WTC11 (cell line): ENCODE data around the gene SSU72. TPM values are rescaled to one million over a fixed set of nuclear protein-coding genes. Genes with fewer than 3 reads are reported as not detected.

Experiments used
- ATAC-seq: fragments of 200-7000 bp; cut with Tn5 transposase; 2 replicates; pipeline ENCODE4 v1.10.0; 2021; ENCODE audit warnings: mild to moderate bottlenecking, moderate library complexity
- CTCF ChIA-PET: fragments of 300-600 bp; sonication (Branson Sonifier 250); formaldehyde crosslinking; loops from one replicate; lab custom pipeline; 2021; ENCODE audit warnings: antibody characterized with exemption; lab: Charles Lee
- POLR2A ChIA-PET: fragments of 350-600 bp; sonication (Branson Sonifier 250); formaldehyde crosslinking; loops from one replicate; lab custom pipeline; 2021; ENCODE audit warnings: antibody characterized with exemption; lab: Charles Lee
- DNase-seq: peaks from one replicate; pipeline ENCODE4 v3.0.0; 2021; ENCODE audit warnings: low spot score
- H3K27ac Mint-ChIP-seq: 2 replicates; pipeline ENCODE4 v1.8.0; 2021; ENCODE audit warnings: mixed read lengths
- H3K27me3 Mint-ChIP-seq: 2 replicates; pipeline ENCODE4 v1.8.0; 2021; ENCODE audit warnings: low read depth, mild to moderate bottlenecking, moderate library complexity, mixed read lengths
- H3K36me3 Mint-ChIP-seq: 2 replicates; pipeline ENCODE4 v1.8.0; 2021; ENCODE audit warnings: mixed read lengths
- H3K4me1 Mint-ChIP-seq: 2 replicates; pipeline ENCODE4 v1.8.0; 2022; ENCODE audit warnings: mixed read lengths
- H3K4me3 Mint-ChIP-seq: 2 replicates; pipeline ENCODE4 v1.8.0; 2021; ENCODE audit warnings: mild to moderate bottlenecking, moderate library complexity, mixed read lengths
- H3K9me3 Mint-ChIP-seq: 2 replicates; pipeline ENCODE4 v1.8.0; 2021; ENCODE audit warnings: mixed read lengths
- ATF2 ChIP-seq: sonication (generic); formaldehyde crosslinking; IDR thresholded peaks from 2 replicates; pipeline ENCODE4 v1.8.1; 2022; ENCODE audit warnings: low read depth, missing genetic modification reagents, borderline replicate concordance
- ATF6 ChIP-seq: sonication (generic); formaldehyde crosslinking; IDR thresholded peaks from 2 replicates; pipeline ENCODE4 v1.8.1; 2023; ENCODE audit warnings: mild to moderate bottlenecking, missing genetic modification reagents
- CBFB ChIP-seq: sonication (generic); formaldehyde crosslinking; IDR thresholded peaks from 2 replicates; pipeline ENCODE4 v1.8.1; 2022; ENCODE audit warnings: mild to moderate bottlenecking, low read depth, missing genetic modification reagents
- CDX4 ChIP-seq: fragments of 250-450 bp; sonication (Bioruptor Pico); IDR thresholded peaks from 2 replicates; pipeline ENCODE4 v1.9.0; 2021; ENCODE audit warnings: moderate library complexity, mild to moderate bottlenecking, inconsistent platforms, borderline replicate concordance
- CREM ChIP-seq: sonication (generic); formaldehyde crosslinking; IDR thresholded peaks from 2 replicates; pipeline ENCODE4 v1.8.1; 2022; ENCODE audit warnings: mild to moderate bottlenecking, missing genetic modification reagents, moderate library complexity
- E2F4 ChIP-seq: sonication (generic); formaldehyde crosslinking; IDR thresholded peaks from 2 replicates; pipeline ENCODE4 v1.8.1; 2022; ENCODE audit warnings: low read depth, mild to moderate bottlenecking, moderate library complexity, missing genetic modification reagents, borderline replicate concordance
- ELF4 ChIP-seq: sonication (generic); formaldehyde crosslinking; IDR thresholded peaks from 2 replicates; pipeline ENCODE4 v1.8.1; 2022; ENCODE audit warnings: low read depth, mild to moderate bottlenecking, moderate library complexity, missing genetic modification reagents
- FOXJ3 ChIP-seq: sonication (generic); formaldehyde crosslinking; IDR thresholded peaks from 2 replicates; pipeline ENCODE4 v1.9.0; 2021; ENCODE audit warnings: missing genetic modification reagents, mild to moderate bottlenecking, borderline replicate concordance
- FOXP4 ChIP-seq: sonication (generic); formaldehyde crosslinking; IDR thresholded peaks from 2 replicates; pipeline ENCODE4 v1.8.0; 2022; ENCODE audit warnings: mild to moderate bottlenecking, missing genetic modification reagents
- GABPB1 ChIP-seq: sonication (generic); formaldehyde crosslinking; IDR thresholded peaks from 2 replicates; pipeline ENCODE4 v1.8.1; 2023; ENCODE audit warnings: mild to moderate bottlenecking, missing genetic modification reagents
- GTF2I ChIP-seq: fragments of 250-450 bp; sonication (Bioruptor Pico); conservative IDR thresholded peaks from 2 replicates; pipeline ENCODE4 v1.4.0; 2021; ENCODE audit warnings: mild to moderate bottlenecking
- NFE2L1 ChIP-seq: sonication (generic); formaldehyde crosslinking; IDR thresholded peaks from 2 replicates; pipeline ENCODE4 v1.8.1; 2023; ENCODE audit warnings: missing genetic modification reagents
- NFYB ChIP-seq: sonication (generic); formaldehyde crosslinking; conservative IDR thresholded peaks from 2 replicates; pipeline ENCODE4 v1.8.0; 2022; ENCODE audit warnings: low read depth, missing genetic modification reagents
- OVOL2 ChIP-seq: fragments of 250-450 bp; sonication (Bioruptor Pico); IDR thresholded peaks from 2 replicates; pipeline ENCODE4 v1.9.0; 2021; ENCODE audit warnings: mild to moderate bottlenecking, borderline replicate concordance
- PREB ChIP-seq: sonication (generic); formaldehyde crosslinking; IDR thresholded peaks from 2 replicates; pipeline ENCODE4 v1.8.1; 2022; ENCODE audit warnings: mild to moderate bottlenecking, missing genetic modification reagents, moderate library complexity, borderline replicate concordance
- SMAD4 ChIP-seq: sonication (generic); formaldehyde crosslinking; IDR thresholded peaks from 2 replicates; pipeline ENCODE4 v1.8.0; 2022; ENCODE audit warnings: mild to moderate bottlenecking, missing genetic modification reagents
- STAT6 ChIP-seq: sonication (generic); formaldehyde crosslinking; conservative IDR thresholded peaks from 2 replicates; pipeline ENCODE4 v1.8.1; 2023; ENCODE audit warnings: mild to moderate bottlenecking, low read depth, missing genetic modification reagents, moderate library complexity
- TCF7 ChIP-seq: sonication (generic); formaldehyde crosslinking; IDR thresholded peaks from 2 replicates; pipeline ENCODE4 v1.8.0; 2022; ENCODE audit warnings: mild to moderate bottlenecking, low read depth, missing genetic modification reagents, moderate library complexity
- TEAD1 ChIP-seq: sonication (generic); formaldehyde crosslinking; IDR thresholded peaks from 2 replicates; pipeline ENCODE4 v1.8.0; 2022; ENCODE audit warnings: mild to moderate bottlenecking, missing genetic modification reagents
- ZNF219 ChIP-seq: sonication (generic); formaldehyde crosslinking; IDR thresholded peaks from 2 replicates; pipeline ENCODE4 v1.8.0; 2023; ENCODE audit warnings: missing genetic modification reagents, mild to moderate bottlenecking, borderline replicate concordance
- ZNF416 ChIP-seq: fragments of 250-450 bp; sonication (Bioruptor Pico); IDR thresholded peaks from 2 replicates; pipeline ENCODE4 v1.9.0; 2021; ENCODE audit warnings: mild to moderate bottlenecking, inconsistent platforms
- ZSCAN18 ChIP-seq: fragments of 250-450 bp; sonication (Bioruptor Pico); IDR thresholded peaks from 2 replicates; pipeline ENCODE4 v2.1.2; 2022; ENCODE audit warnings: mild to moderate bottlenecking, moderate library complexity
- total RNA-seq: library from RNA; stranded (reverse); gene quantifications from 3 replicates; pipeline ENCODE4 v1.2.3, GENCODE V29; 2021

The SSU72 gene
- total RNA-seq, 1 experiment from 2014 or later, result 158 TPM

- DNase-seq (no peak), ATAC-seq (no peak)
- Mint-ChIP-seq H3K4me3 (no peak overlapping the region), H3K27ac (no peak overlapping the region), H3K36me3 (peaks cover 4% of the 10 kb centered on the region; the same call in 1 of the 2 replicates), H3K27me3 (no peaks in the 10 kb centered on the region; the same call in 1 of the 2 replicates), H3K9me3 (no peaks in the 10 kb centered on the region), H3K4me1 (no peaks in the 10 kb centered on the region)
- no peak for TF ChIP-seq CDX4
- TF ChIP-seq ZSCAN18, result no peak
- ChIA-PET POLR2A (no interaction called here), CTCF (interaction anchor here (0.8 kb wide), 1 partner anchor 13 kb away, joined by 4 read pairs; no protein-coding TSS in a partner anchor)
These were observed 20.1 kb downstream of the SSU72 start for GRCh38 chr1:1554550-1554925.

- Mint-ChIP-seq H3K4me3 (no peak overlapping the region), H3K27ac (peak overlapping the region; percentile 45; the same call in 1 of the 2 replicates), H3K27me3 (no peaks in the 10 kb centered on the region; the same call in 1 of the 2 replicates), H3K36me3 (peaks cover 4% of the 10 kb centered on the region; the same call in 1 of the 2 replicates), H3K4me1 (no peaks in the 10 kb centered on the region), H3K9me3 (no peaks in the 10 kb centered on the region)
- DNase-seq, result no peak
- no peak for TF ChIP-seq ZNF219 (CRISPR knock-in tag)
- TF ChIP-seq GABPB1 (CRISPR knock-in tag), result no peak
- TF ChIP-seq STAT6, result no peak
- TF ChIP-seq FOXP4 (CRISPR knock-in tag), result no peak
- TF ChIP-seq FOXJ3 (CRISPR knock-in tag), result no peak
- TF ChIP-seq CREM, result no peak
- no peak for TF ChIP-seq PREB (CRISPR knock-in tag)
- TF ChIP-seq GTF2I (CRISPR knock-in tag), result no peak
- TF ChIP-seq CBFB, result no peak
- no peak for TF ChIP-seq ATF6 (CRISPR knock-in tag)
- TF ChIP-seq E2F4 (CRISPR knock-in tag), result no peak
- no peak for TF ChIP-seq ELF4
- no peak for TF ChIP-seq NFE2L1
- TF ChIP-seq NFYB, result no peak
- TF ChIP-seq TCF7 (CRISPR knock-in tag), result no peak
- TF ChIP-seq OVOL2 (CRISPR knock-in tag), result no peak
- no peak for TF ChIP-seq TEAD1 (CRISPR knock-in tag)
- TF ChIP-seq ATF2, result no peak
- TF ChIP-seq SMAD4 (CRISPR knock-in tag), result no peak
- no peak for TF ChIP-seq ZNF416 (CRISPR knock-in tag)
- ChIA-PET POLR2A (no interaction called here), CTCF (interaction anchor here (0.8 kb wide), 1 partner anchor 13 kb away, joined by 4 read pairs; no protein-coding TSS in a partner anchor)
- ATAC-seq, result no peak
These were observed 20.7 kb downstream of the SSU72 start for GRCh38 chr1:1553821-1554494.
